OCI-LY3 (cell line): ENCODE data around the gene PIK3R3.

Source experiments
- H2AFZ ChIP-seq: fragments of 200-600, 300-600 bp; shearing (Covaris generic); 2 replicates; pipeline ENCODE4 v1.6.0; 2014; ENCODE audit warnings: antibody characterized with exemption, low read depth, low read length
- H3K27ac ChIP-seq: fragments of 200-600, 300-600 bp; sonication (generic); 2 replicates; pipeline ENCODE4 v1.5.1; 2014; ENCODE audit warnings: mild to moderate bottlenecking, low read length, moderate library complexity, mixed read lengths
- H3K27me3 ChIP-seq: fragments of 200-600, 300-600 bp; sonication (generic); 2 replicates; pipeline ENCODE4 v1.6.1; 2014; ENCODE audit warnings: low read depth, low read length, mixed read lengths
- H3K36me3 ChIP-seq: fragments of 200-600, 300-600 bp; sonication (generic); replicated peaks from 2 replicates; pipeline ENCODE3; 2014; ENCODE audit warnings: low read depth, low read length, mixed read lengths
- H3K4me1 ChIP-seq: fragments of 300-600, 200-600 bp; sonication (generic); 2 replicates; pipeline ENCODE4 v1.6.1; 2014; ENCODE audit warnings: low read length, mixed read lengths
- H3K4me2 ChIP-seq: fragments of 200-600, 300-600 bp; sonication (generic); 2 replicates; pipeline ENCODE4 v1.6.1; 2014; ENCODE audit warnings: low read length, mixed read lengths
- H3K4me3 ChIP-seq: fragments of 300-600, 200-600 bp; sonication (generic); 2 replicates; pipeline ENCODE4 v1.5.1; 2014; ENCODE audit warnings: antibody characterized with exemption, mild to moderate bottlenecking, low read length, moderate library complexity
- H3K79me2 ChIP-seq: fragments of 300-600, 200-600 bp; shearing (Covaris generic); 2 replicates; pipeline ENCODE4 v1.6.1; 2014; ENCODE audit warnings: mild to moderate bottlenecking, low read length, mixed read lengths
- H3K9ac ChIP-seq: fragments of 300-600, 200-600 bp; shearing (Covaris generic); 2 replicates; pipeline ENCODE4 v1.6.0; 2014; ENCODE audit warnings: mild to moderate bottlenecking, low read length, moderate library complexity
- H3K9me3 ChIP-seq: fragments of 200-600, 300-600 bp; shearing (Covaris generic); 2 replicates; pipeline ENCODE4 v1.6.1; 2014; ENCODE audit warnings: low read length, mixed read lengths; ENCODE audit not compliant: insufficient read depth
- H4K20me1 ChIP-seq: fragments of 200-600, 300-600 bp; sonication (generic); 2 replicates; pipeline ENCODE4 v1.6.1; 2016; ENCODE audit warnings: low read length, mixed read lengths; ENCODE audit not compliant: insufficient read depth
- CTCF ChIP-seq: fragments of 200-600, 300-600 bp; sonication (generic); IDR thresholded peaks from 2 replicates; pipeline ENCODE4 v1.5.1; 2014; ENCODE audit warnings: antibody characterized with exemption, low read length, low read depth
- EZH2phosphoT487 ChIP-seq: fragments of 200-600 bp; shearing (Covaris generic); IDR thresholded peaks from 2 replicates; pipeline ENCODE4 v1.6.1; 2018; ENCODE audit warnings: antibody characterized with exemption, mixed run types, low read depth

The PIK3R3 gene

GRCh38 chr1:46179138-46180081 is 47.0 kb upstream of the PIK3R3 start:
- H3K4me2 ChIP-seq: peak overlapping the region; percentile 75
- H3K27ac ChIP-seq: no peak overlapping the region
- peaks cover 8% of the 10 kb centered on the region; the same call in 1 of the 2 replicates for H3K4me1 ChIP-seq
- no peak for TF ChIP-seq EZH2phosphoT487
- TF ChIP-seq CTCF: peak; percentile 87
- no peaks in the 10 kb centered on the region for H4K20me1 ChIP-seq
- H3K4me3 ChIP-seq: peak overlapping the region; percentile 62
- no peaks in the 10 kb centered on the region for H3K9me3 ChIP-seq
- H2AFZ ChIP-seq: peak overlapping the region; percentile 72
- H3K9ac ChIP-seq: 0 out of 2 replicates have a peak overlapping the region, but pooled peaks have one; percentile 27
- H3K79me2 ChIP-seq: no peaks in the 10 kb centered on the region
- no peaks in the 10 kb centered on the region for H3K27me3 ChIP-seq
- no peaks in the 10 kb centered on the region for H3K36me3 ChIP-seq

- H4K20me1 ChIP-seq: no peaks in the 10 kb centered on the region
- H3K9me3 ChIP-seq: no peaks in the 10 kb centered on the region
- H3K9ac ChIP-seq: no peak within 1 kb of the TSS
- no peaks in the 10 kb centered on the region for H3K36me3 ChIP-seq
- no peak within 1 kb of the TSS for H2AFZ ChIP-seq
- H3K4me1 ChIP-seq: peaks cover 12% of the 10 kb centered on the region; the same call in 1 of the 2 replicates
- no peak within 1 kb of the TSS for H3K4me2 ChIP-seq
- TF ChIP-seq EZH2phosphoT487 (no peak), CTCF (no peak)
- H3K27ac ChIP-seq: no peak within 1 kb of the TSS
- no peak within 1 kb of the TSS for H3K4me3 ChIP-seq
- no peaks in the 10 kb centered on the region for H3K27me3 ChIP-seq
- H3K79me2 ChIP-seq: no peaks in the 10 kb centered on the region
Observed at GRCh38 chr1:46176211-46176865, 43.9 kb upstream of the PIK3R3 start, which contains the start of gene P3R3URF. Gene P3R3URF, minus strand, starts transcription at chr1:46176488. Its CDS starts 17 bp downstream, at chr1:46176471.

GRCh38 chr1:46175243-46175642 is 42.8 kb upstream of the PIK3R3 start:
- H3K27ac ChIP-seq: no peak overlapping the region
- no peak overlapping the region for H3K4me3 ChIP-seq
- H3K9ac ChIP-seq: no peak overlapping the region
- no peaks in the 10 kb centered on the region for H3K27me3 ChIP-seq
- H3K4me2 ChIP-seq: no peak overlapping the region
- H3K36me3 ChIP-seq: no peaks in the 10 kb centered on the region
- H3K4me1 ChIP-seq: peaks cover 12% of the 10 kb centered on the region; the same call in 1 of the 2 replicates
- no peaks in the 10 kb centered on the region for H3K9me3 ChIP-seq
- H2AFZ ChIP-seq: no peak overlapping the region
- no peaks in the 10 kb centered on the region for H3K79me2 ChIP-seq
- TF ChIP-seq EZH2phosphoT487 (no peak), CTCF (no peak)
- no peaks in the 10 kb centered on the region for H4K20me1 ChIP-seq
